Sciatic nerve (tissue), 2 donors: ENCODE results near the gene SRMS. TPM values are rescaled to one million over a fixed set of nuclear protein-coding genes. Genes with fewer than 3 reads are reported as not detected.

Experiments
- ATAC-seq: fragments of 200-7000 bp; cut with Tn5 transposase; one replicate; pipeline ENCODE4 v1.9.1; 2020; ENCODE audit warnings: mild to moderate bottlenecking, moderate library complexity
- DNase-seq: peaks from one replicate; pipeline ENCODE4 v3.0.0-alpha.2; 2020; ENCODE audit warnings: low spot score
- intact Hi-C: fragments of 100-400 bp; cut with DNase I; formaldehyde crosslinking; loops from one replicate; pipeline ENCODE4 v1.14.2; 2022
- total RNA-seq: library from RNA; stranded (reverse); fragmentation: NEBNext Ultra II Directional; extraction: Animal tissue kit (Norgen Biotek cat#: 25700); gene quantifications from one replicate; pipeline ENCODE4 v1.2.1, GENCODE V29; 2021
- donor health status: DM: no; HTN: no; CAD: no.
- donor health status: DM: no; HTN: no; CAD: no.

The SRMS gene
- total RNA-seq, 1 donor from 2014 or later = not detected

DNA sequence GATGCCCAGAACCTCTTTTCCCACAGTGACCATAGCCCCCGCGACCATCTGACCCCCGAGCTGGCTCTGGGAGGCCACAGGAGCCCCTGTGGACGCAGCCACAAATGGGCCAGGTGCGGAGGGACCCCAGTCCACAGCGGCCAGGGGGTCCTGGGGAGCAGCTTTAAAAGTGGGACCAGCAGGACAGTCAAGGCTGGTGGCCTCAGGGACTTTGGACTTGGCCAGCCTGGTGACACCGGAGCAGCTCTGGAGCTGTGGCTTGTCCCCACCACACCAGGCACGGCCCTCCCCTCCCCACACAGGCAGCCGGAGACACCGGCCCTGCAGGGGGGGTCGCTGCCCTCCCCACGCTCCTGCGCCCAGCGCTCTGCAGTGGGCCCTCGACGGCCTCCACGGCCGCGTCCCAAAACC, 9.9 kb upstream of the SRMS start:
- intact Hi-C loops = no loop called here
- DNase-seq (no peak), ATAC-seq (no peak)

DNA sequence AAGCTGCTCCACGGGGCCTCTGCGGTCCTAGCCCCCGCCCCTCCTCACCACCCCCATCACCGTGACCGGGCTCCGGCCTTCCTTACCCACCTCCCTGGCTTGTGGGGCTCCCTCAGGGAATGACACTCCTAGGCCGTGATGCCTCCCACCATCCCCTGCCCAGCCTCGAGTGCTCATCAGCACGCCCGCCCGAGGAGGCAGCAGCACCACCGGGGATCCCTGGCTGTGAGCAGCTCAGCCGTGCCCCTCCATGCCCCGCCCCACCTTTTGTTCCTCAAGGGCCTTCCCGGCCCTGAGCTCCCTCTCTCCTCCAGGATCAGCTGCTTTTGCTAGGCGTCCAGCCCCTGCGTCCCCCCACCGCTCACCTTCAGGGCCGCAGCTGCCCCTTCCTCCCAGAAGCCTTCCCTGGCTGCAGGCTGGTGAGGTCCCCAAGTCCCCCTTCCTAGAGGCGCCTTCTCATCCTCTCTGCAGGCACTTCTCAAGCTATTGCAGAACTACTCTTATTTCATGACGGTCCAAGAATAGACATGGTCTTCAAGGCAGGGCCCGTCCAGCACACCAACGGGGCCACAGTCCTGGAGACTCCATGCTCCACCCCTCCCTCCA, 9.4 kb upstream of the SRMS start:
- no peak for DNase-seq
- ATAC-seq = no peak
- intact Hi-C loops = no loop called here

DNA sequence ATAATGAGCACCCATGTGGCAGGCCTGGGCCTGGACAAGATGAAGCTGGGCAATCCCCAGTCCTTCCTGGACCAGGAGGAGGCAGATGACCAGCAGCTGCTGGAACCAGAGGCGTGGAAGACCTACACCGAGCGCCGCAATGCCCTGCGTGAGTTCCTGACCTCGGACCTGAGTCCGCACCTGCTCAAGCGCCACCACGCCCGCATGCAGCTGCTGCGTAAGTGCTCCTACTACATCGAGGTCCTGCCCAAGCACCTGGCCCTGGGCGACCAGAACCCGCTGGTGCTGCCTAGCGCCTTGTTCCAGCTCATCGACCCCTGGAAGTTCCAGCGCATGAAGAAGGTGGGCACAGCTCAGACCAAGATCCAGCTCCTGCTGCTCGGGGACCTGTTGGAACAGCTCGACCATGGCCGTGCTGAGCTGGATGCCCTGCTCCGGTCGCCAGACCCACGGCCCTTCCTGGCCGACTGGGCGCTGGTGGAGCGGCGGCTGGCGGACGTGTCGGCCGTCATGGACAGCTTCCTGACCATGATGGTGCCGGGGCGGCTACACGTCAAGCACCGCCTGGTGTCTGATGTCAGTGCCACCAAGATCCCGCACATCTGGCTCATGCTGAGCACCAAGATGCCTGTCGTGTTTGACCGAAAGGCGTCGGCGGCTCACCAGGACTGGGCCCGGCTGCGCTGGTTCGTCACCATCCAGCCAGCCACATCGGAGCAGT, 8.3 kb upstream of the SRMS start:
- no peak for DNase-seq
- no peak for ATAC-seq

DNA sequence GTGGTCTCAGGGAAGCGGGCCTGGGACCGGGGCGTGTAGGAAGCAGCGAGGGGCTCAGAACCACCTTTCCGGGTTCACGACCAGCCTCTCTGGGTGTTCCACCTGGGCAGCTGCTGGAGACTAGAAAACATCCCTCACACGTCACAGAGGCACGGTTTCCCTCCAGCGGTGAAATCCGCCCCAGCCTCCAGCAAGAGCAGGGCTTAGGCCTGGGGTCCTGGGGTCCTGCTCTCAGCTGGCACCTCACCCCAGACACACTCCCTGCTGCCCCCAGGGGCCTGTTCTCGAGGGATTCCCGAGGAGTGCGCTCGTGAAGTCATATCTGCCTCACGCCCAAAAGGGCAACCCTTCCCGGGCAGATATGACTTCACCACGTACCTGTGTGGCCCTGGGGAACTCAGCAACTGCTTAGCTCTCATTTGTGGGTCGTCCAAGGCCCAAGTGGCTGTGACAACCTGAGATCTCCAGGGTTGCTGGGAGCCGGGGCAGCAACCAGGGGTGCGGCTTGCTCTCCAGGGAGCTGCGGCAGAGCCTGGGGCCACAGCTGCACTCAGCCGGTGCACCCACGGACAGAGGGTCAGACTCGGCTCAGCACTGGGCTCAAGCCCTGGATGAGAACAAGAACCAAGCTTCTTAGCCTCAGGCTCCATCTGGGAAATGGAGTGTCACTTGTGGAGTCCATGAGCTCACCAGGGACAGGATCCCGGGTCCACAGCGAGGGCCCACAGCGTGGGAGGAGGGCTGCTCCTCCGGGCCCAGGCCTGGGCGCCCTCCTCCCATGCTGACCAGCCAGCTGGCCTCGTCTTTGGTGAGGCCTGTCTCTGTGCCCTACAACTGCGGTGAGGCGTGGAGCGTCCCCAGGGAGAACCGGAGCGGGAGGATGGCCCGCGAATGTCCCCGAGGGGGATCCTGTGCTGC, 7.1 kb upstream of the SRMS start:
- DNase-seq (no peak), ATAC-seq (no peak)
- intact Hi-C loops = no loop called here

More for the DNA sequence above, 8.3 kb upstream of the SRMS start:
- intact Hi-C loops = no loop called here

DNA sequence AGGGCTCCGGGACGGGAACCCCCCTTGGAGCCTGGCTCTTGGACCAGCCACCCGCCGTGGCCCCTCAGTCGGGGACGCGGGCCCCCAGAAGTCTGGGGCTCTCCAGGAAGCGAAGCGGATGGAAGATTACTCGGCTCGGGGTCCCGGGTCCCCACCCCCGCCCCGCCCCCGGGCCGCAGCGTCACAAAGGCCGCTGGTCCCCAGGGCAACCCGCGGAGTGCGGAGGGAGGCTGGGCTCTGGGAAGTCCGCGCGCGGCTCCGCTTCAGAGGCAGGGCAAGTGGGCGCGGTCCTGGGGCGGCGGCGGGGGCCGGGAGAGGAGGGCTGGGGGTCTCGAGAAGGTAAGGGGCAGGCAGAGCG, 6.4 kb upstream of the SRMS start, which contains the start of gene FNDC11:
FNDC11 (plus strand) TSS at position 227 of the 358 bp plus-strand sequence. CDS start 1,505 bp downstream, outside the sequence.
- ATAC-seq = peak; percentile 56
- peak; percentile 79 for DNase-seq
- intact Hi-C loops = no loop called here

DNA sequence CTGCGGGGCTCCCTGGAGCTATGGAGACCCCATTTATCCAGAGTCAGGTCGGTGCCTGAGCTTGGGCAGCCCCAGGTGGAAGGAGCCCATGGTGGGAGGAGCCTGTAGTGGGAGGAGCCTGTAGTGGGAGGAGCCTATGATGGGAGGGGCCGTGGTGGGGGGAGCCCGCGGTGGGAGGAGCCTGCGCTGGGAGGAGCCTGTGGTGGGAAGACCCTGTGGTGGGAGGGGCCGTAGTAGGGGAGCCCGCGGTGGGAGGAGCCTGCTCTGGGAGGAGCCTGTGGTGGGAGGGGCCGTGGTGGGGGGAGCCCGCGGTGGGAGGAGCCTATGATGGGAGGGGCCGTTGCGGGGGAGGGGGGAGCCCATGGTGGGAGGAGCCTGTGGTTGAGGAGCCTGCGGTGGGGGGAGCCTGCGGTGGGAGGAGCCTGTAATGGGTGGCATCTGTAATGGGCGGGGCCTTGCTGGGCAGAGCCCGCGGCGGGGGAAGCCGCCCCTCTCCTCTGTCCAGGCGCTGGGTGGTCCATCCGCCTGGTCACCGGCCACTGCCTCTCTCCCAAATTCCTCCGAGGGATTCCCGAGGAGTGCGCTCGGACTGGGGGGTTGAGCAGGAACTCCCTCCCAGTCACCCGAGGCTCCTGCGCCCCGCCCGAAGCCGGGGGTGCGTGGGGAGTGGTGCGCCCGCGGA, 5.8 kb upstream of the SRMS start:
- ATAC-seq (peak; percentile 90), DNase-seq (peak; percentile 94)
- intact Hi-C loops = no loop called here

DNA sequence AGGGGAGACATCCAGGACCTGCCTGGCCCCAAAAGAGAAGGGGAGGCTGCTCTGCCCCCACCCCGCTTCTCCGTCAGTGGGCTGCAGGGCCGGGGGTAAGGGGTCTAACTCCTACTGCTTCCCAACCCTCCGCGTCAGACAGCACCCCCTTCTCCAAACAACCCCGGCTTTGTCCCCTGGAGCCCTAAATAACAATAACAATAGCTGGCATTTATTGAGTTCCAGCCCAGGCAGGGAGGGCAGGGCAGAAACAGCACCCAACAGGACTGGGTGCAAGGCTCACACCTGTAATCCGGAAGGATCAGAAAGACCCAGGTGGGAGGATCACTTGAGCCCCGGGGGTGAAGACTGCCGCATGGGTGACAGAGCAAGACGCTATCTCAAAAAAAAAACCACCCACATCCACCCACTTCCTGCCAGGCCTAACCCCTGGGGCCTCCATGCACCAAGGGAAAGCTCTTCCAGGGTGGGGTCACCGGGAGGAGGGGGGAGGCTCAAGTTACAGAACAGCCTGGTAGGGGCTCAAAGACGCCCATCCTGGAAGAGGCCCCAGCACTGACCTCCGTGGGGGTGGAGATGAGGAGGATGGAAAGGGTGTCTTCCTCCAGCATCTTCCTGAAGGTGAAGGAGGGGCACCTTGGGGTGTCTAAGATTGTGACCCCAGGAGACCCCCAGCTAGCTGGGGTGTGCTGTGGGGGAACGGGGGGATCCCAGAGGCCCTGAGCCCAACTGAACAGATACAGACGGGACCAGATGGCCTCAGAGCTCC, 5.1 kb upstream of the SRMS start:
- intact Hi-C loops = no loop called here

DNA sequence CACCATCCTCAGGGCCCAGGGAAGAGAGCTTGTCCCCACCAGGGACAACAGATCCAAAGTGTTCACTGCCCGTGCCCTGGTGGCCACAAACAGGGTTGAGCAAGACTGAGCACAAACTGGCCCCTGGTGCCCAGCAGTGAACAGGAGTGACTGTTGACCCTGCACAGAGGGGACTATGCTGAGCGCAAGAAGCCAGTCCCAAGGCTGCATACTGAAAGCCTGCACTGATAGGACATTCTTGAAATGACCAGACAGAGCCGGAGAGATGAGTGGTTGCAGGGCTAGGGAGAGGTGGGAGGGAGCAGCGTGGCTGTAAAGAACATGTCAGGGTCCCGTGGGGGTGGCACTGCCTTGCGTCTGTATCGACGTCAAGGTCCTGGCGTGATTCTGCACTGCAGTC, 3.5 kb upstream of the SRMS start:
- DNase-seq = no peak
- intact Hi-C loops = no loop called here

More for the DNA sequence above, 5.1 kb upstream of the SRMS start:
- DNase-seq (no peak), ATAC-seq (peak; percentile 2)

DNA sequence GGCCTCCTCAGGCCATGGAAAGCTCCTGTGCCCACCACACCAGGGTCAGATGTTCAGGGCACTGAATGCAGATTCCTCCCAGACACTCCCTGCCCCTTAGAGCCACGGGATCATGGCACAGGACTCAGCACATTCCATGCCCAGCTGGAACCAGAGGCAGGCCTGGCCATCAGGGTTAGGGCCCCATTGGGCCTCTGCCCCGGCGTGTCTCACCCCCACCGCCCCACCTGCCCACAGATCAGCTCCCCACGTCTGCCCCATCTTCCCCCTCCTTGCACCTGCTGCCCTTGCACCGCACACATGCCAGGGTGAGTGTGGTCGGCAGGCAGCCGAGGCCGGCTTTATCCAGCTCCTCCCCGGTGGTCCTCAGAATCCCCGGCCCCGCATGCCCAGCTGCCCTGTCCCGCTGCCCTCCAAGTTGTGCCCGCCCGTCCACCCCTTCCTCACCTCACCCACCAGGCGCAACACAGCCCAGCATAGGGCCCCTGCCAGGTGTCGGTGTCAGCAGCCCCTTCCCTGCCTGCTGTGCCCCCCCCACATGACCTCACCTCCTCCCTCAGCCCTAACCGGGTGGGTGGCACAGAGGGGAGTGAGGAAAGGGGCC, 2.2 kb upstream of the SRMS start:
- intact Hi-C loops = no loop called here
- DNase-seq (no peak), ATAC-seq (no peak)

More for the DNA sequence above, 3.5 kb upstream of the SRMS start:
- ATAC-seq = no peak

DNA sequence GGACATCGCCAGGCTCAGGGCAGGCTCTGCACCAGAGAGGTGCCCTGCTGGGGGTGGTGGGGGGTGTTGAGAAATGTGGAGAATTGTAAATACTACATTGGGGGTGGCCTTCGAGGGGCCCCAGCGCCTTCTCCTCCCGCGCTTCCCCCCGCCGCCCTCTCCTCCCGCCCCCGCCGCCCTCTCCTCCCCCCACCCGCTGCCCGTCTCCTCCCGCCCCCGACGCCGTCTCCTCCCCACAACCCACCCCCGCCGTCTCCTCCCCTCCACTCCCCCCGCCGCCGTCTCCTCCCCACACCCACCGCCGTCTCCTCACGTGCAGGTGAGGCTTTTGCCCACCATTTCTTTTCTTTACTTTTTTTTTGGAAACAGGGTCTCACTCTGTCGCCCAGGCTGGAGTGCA, 1.5 kb upstream of the SRMS start:
- ATAC-seq = no peak

DNA sequence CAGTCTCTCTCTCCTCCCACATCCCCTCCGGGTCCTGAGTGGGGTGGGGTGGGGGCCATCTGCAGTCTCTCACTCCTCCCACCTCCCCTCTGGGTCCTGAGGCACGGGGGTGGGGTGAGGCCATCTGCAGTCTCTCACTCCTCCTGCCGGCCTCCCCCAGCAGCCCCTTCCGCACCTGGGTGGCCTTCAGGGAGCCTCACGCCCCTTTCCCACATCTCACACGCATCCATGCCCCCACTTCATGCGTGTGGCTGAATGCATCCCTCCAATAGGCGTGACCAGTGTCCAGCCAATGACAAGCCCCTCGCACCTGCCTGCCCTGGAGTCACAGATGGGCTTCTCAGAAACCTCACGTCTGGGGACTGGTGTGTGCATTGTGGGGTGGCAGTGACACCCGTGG, 993 bp upstream of the SRMS start:
- ATAC-seq = no peak
- intact Hi-C loops = no loop called here
- DNase-seq = no peak

More for the DNA sequence above, 1.5 kb upstream of the SRMS start:
- intact Hi-C loops = no loop called here
- no peak for DNase-seq

DNA sequence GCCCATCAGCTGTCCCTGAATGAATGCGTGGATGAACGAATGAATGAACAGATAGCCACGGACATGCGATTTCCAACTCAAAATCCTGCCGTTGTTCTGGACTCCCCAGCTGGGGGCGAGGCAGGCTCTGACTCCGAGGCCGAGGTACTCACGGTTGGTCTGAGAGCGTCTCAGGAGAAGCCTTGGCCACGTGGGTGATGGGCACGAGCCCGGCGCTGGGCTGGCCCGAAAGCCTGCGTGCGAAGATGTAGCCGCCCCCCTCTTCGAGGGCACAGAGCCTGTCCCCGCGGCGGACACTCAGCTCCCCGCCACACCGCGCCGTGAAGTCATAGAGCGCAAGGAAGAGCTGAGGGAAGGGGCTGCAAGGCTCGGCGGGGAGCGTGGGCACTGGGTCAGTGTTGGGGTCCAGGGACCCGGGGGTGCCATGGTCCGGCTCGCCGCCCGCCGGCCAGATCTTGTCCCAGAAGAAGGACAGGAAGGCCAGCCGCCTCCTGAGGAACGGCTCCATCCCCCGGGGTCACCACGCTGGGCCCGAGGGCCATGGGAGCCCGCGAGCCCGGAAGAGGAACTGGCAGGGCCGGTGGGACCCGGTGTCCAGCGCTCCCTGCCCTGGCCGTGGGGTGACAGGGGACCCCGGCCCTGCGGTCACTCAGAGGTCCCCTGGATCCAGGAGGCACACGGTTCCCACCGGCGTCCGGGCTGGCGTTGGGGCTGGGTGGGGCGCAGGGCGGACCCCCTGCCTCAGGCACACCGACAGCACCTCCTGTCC, 409 bp downstream of the SRMS start:
- DNase-seq (no peak), ATAC-seq (no peak)
- intact Hi-C loops = no loop called here

DNA sequence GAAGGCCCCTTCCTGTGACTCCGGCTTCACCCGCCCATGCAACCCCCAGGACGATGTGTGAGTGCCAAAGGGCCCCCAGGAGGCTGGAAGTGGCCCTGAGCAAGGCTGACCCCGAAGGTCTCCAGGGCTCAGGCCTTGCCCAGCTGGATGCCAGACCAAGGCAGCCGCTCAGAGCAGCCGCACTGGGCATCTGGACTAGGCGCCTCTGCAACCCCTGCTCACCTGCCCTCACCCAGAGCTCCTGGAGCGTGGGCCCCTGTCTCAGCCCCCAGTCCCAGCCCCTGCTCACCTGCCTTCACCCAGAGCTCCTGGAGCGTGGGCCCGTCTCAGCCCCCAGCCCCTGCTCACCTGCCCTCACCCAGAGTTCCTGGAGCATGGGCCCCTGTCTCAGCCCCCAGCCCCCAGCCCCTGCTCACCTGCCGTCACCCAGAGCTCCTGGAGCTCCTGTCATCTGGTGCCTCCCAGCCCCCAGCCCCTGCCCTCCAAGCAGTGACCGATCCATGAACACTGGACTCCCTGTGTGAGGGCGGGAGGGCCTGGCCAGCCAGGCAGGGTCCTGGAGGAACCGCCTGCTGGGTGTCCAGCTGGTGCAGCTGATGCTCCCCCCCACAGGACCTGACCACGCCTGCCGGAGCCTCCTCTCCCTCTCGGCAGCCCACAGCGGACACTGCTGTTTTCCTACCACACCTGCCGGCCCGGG, 1.1 kb downstream of the SRMS start:
- ATAC-seq = no peak
- intact Hi-C loops = no loop called here

DNA sequence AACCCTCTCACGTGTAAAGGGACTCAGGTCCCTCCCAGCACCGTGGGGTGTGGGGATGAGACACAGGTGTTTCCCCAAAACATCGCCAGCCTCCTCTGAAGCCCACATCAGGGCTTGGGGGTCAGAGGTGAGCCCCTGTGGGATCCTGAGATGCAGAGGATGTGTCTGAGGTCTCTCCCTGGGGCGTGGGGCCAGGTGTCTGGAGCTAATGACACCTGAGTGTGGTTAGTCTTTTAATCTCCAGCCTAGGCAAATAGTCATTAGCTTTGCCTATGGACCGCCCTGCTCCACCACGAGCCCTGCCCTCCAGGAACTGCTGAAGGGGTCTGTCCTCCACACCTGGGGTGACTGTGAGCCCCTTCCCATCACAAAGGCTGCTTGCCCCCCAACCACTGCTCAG, 1.7 kb downstream of the SRMS start:
- ATAC-seq (no peak), DNase-seq (no peak)
- intact Hi-C loops = no loop called here

More for the DNA sequence above, 1.1 kb downstream of the SRMS start:
- no peak for DNase-seq

DNA sequence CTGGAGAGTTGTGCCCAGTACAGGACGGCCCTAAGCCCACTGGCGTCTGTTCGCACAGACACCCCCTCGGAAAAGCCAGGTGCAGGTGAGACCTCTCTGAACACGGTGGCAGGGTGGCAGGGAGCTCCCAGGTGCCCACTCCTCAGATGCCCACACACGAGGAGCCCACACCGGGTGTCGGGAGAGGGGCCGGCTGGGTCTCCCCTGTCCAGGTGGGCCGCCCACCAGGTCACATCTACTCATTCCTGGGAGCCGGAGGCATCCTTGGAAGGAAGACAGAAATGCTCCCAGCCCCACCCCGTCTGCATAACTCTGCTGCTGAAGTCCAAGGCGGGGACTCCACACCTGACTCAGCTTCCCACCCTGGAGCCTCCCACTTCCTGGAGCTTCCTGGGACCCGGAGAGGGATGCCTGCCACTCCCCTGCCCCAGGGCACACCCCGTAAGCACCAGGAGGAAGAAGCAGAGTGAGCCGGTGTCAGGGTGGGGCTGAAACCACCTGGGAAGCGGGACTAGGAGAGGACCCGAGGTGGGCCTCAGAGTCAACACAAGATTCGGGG, 2.5 kb downstream of the SRMS start:
- DNase-seq (no peak), ATAC-seq (no peak)
- intact Hi-C loops = no loop called here

DNA sequence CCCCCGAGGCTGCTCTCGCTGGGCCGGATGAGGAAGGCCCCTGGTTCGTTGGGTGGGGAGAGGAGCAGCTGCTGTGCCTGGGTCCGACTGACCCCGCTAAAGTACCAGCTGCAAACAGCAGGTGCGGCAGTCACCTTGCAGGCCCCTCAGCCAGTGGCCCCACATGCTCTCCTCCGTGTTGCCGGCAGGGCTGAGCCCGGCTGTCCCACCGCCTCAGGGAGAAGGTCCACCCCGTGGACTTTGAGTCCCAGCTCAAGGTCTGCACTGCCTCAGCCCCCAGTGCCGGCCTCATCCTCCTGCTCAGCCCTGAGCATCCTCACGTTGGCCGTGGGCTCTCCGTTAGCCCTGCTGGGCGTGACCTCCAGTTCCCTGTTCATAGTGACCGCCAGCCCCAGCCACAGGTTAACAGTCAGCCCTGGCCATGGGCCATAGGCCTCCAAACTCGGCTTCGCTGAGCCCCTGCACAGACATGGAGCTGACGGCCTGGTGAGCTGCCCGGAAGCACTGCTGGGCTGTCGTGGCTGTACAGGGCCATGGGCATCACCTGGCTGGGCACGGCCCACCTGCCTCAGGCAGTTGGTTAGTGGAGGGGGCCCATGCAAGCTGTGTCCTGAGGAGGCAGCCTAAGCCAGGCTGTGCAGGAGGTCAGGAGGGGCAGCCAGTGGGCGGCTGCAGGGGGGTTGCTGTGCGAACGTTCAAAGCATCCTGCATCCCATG, 3.1 kb downstream of the SRMS start:
- intact Hi-C loops = no loop called here
- no peak for ATAC-seq

More for the DNA sequence above, 3.1 kb downstream of the SRMS start:
- no peak for DNase-seq
